AG10803 (cell line): Measurements from ENCODE around the gene SLC22A7.

ENCODE experiments used
- DNase-seq: peaks from one replicate; pipeline ENCODE4 v3.0.0; 2010; ENCODE audit warnings: low read depth
- H3K4me3 ChIP-seq: 2 replicates; pipeline ENCODE4 v1.5.1; 2011; ENCODE audit warnings: mild to moderate bottlenecking, low read length, control low read depth
- TF ChIP-seq, protein P1 (sequence below): conservative IDR thresholded peaks from 2 replicates; pipeline ENCODE4 v1.5.1; 2011; ENCODE audit warnings: mild to moderate bottlenecking, low read length, control low read depth, inconsistent platforms

SLC22A7 gene

DNA sequence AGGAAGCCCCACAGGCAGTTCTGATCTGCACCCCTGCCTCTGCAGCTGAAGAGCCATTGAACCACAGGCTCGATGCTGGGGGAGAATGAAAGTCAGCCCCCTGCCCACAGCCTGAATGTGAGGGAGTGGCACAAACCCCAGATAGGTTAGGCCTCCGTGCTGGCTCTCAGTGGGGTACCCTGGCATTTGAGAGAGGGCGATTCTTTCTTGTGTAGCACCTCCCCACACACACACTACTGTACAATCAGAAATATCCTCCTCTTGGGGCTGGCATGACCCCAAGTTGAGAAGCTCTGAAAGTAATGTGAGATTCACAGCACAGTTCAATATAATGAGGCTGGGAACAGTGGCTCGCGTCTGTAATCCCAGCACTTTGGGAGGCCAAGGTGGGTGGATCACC, 36.9 kb upstream of the SLC22A7 start:
- no peak for DNase-seq
- H3K4me3 ChIP-seq, result no peak overlapping the region
- TF ChIP-seq, protein P1, sequence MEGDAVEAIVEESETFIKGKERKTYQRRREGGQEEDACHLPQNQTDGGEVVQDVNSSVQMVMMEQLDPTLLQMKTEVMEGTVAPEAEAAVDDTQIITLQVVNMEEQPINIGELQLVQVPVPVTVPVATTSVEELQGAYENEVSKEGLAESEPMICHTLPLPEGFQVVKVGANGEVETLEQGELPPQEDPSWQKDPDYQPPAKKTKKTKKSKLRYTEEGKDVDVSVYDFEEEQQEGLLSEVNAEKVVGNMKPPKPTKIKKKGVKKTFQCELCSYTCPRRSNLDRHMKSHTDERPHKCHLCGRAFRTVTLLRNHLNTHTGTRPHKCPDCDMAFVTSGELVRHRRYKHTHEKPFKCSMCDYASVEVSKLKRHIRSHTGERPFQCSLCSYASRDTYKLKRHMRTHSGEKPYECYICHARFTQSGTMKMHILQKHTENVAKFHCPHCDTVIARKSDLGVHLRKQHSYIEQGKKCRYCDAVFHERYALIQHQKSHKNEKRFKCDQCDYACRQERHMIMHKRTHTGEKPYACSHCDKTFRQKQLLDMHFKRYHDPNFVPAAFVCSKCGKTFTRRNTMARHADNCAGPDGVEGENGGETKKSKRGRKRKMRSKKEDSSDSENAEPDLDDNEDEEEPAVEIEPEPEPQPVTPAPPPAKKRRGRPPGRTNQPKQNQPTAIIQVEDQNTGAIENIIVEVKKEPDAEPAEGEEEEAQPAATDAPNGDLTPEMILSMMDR, result no peak

DNA sequence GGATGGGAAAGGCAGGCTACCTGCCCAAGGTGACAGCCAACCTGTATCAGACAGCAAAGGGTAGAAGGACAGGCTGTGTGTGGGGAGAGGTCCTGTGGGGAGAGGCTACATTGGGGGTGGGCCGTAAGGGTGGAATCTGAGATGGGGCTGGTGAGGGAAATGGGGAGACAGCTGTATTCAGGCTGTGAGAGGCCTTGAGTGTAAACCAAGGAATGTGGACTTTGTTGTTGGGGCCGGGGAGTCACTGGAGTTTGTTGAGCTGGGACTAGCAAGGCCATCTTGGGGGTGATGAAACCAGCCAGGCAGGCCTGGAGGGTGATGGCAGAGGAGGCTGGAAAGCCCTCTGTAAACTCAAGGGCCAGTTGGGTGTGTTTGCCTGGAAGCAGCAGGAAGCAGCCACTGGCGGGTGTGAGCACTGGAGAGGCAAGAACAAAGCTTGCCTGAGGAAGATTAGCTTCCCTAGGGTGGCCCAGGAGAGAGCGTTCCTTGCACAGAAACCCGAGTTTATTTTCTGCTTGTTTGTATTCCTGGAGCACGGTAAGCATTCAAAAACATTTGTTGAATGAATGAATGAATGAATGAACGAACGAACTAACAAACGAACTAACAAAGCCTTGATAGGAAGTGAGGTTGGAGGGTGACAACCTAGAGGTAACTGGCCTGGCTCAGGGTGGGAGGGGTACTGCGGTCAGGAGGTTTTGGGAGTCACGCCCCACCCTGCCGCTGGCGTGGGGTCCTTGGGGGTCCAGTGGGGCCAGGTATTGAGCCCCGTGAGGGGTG, 35.9 kb upstream of the SLC22A7 start:
- no peak for DNase-seq
- TF ChIP-seq, protein P1, result no peak
- no peak overlapping the region for H3K4me3 ChIP-seq

DNA sequence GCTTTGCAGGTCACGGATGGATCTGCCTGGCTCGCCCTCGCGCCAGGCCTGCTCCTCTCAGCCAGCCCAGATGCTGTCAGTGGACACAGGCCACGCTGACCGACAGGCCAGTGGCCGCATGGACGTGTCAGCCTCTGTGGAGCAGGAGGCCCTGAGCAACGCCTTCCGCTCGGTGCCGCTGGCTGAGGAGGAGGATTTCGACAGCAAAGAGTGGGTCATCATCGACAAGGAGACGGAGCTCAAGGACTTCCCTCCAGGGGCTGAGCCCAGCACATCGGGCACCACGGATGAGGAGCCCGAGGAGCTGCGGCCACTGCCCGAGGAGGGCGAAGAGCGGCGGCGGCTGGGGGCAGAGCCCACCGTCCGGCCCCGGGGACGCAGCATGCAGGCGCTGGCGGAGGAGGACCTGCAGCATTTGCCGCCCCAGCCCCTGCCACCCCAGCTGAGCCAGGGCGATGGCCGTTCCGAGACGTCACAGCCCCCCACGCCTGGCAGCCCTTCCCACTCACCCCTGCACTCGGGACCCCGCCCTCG, 35.2 kb upstream of the SLC22A7 start:
- TF ChIP-seq, protein P1, result no peak
- H3K4me3 ChIP-seq, result no peak overlapping the region
- no peak for DNase-seq

DNA sequence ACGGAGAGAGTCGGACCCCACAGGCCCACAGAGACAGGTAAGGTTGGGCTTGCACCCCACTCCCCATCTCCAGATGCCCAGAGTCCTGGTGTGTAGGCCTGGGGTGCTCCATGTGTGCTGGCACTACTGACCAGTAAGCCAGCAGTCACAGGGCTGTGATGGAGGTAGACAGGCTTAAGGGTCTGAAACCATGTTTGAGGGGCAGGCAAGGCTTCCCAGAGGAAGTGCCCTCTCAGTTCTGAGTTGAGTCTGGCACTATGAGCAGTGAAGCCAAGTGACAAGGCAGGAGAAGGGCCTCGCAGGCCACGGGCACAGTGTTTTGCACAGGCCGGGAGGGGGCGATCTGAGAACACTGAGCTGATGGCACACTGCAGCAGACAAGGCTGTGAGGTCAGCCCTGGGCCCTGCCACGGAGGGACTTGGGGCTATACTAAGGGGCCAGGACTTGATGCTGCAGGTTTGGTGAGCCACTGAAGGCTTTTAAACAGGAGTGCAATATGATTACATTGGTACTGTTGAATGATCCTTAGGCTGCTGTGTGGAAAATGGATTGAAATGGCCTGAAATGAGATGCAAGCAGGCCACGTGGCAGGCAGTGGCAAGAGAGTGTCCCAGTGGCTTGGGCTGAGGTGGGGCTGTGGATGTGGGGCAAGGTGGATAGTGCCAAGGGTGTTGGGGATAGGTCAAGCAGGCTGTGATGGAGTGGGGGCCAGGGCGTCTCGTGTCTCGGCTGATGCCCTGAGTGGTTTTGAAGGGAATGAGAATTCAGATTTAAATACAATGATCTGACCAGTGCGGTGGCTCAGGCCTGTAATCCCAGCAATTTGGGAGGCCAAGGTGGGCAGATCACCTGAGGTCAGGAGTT, 34.5 kb upstream of the SLC22A7 start:
- no peak overlapping the region for H3K4me3 ChIP-seq
- peak; percentile 62 for DNase-seq
- TF ChIP-seq, protein P1, result peak; percentile 80

DNA sequence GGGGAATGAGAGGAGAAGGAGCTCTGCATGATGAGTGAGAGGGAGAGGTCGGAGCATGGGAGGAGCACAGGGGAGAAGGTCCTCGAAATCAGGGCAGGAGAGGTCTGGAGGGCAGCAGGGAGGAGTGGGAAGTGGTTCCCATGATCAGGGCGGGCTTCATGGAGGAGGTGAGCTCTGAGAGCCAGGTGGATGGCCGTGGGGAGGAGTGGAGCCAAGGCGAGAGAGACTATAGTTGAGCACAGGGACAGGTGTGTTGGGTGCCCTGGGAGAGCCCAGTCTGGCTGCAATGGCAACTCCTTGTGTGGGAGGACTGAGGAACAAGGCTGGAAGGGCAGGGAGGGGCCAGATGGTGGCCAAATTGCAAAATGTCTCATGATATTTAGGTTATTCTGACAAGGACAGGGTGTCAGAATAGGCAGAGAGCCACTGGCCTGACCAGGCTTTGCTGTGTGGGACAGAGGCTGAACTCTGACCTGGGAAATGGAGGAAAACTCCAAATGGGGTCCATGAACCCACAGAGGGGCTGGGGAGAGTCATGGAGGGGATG, 33.4 kb upstream of the SLC22A7 start:
- H3K4me3 ChIP-seq, result no peak overlapping the region
- DNase-seq, result no peak
- TF ChIP-seq, protein P1, result no peak

DNA sequence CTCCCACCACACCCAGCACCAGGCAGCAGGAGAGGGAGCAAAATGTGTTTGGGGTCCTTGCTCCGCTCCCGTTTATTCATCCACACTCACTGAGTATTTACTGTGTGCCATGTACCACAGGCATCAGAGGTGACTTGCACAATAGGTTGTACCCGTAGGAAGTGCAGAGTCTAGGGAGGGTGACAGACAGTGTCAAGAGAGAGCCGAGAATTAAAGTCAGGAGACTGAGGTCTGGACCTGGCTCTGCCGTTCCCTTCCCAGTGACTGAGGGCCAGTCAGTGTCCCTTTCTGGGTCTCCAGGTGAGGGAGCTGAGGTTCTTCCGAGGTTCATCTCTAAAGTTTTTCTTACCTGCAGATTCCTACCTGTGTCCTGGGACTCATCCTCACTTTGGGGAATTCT, 32.5 kb upstream of the SLC22A7 start:
- no peak for DNase-seq
- no peak overlapping the region for H3K4me3 ChIP-seq
- TF ChIP-seq, protein P1, result no peak
